Parathyroid adenoma (tissue), 2 donors: ENCODE data around the gene GRHL1.

Experiments
- H2AFZ ChIP-seq: fragments of 300-600 bp; sonication (generic); one replicate; pipeline ENCODE4 v1.7.0; 2017; ENCODE audit warnings: antibody characterized with exemption, mild to moderate bottlenecking
- H3K27ac ChIP-seq: fragments of 300-600 bp; sonication (generic); one replicate; pipeline ENCODE4 v1.7.0; 2017
- H3K27me3 ChIP-seq: fragments of 300-600 bp; sonication (generic); one replicate; pipeline ENCODE4 v1.7.0; 2017; ENCODE audit warnings: low read length; ENCODE audit not compliant: control insufficient read depth, insufficient read depth
- H3K36me3 ChIP-seq: fragments of 300-600 bp; sonication (generic); one replicate; pipeline ENCODE4 v1.7.0; 2017; ENCODE audit warnings: low read length; ENCODE audit not compliant: control insufficient read depth, insufficient read depth
- H3K4me1 ChIP-seq: fragments of 300-600 bp; sonication (generic); one replicate; pipeline ENCODE4 v1.7.0; 2017; ENCODE audit warnings: control low read depth
- H3K4me2 ChIP-seq: fragments of 300-600 bp; sonication (generic); one replicate; pipeline ENCODE4 v1.7.0; 2017; ENCODE audit warnings: low read length
- H3K4me3 ChIP-seq: fragments of 300-600 bp; sonication (generic); one replicate; pipeline ENCODE4 v1.7.0; 2017; ENCODE audit warnings: low read depth, low read length
- H3K79me2 ChIP-seq: fragments of 300-600 bp; sonication (generic); one replicate; pipeline ENCODE4 v1.7.0; 2017; ENCODE audit warnings: control low read depth
- H3K9ac ChIP-seq: fragments of 300-600 bp; sonication (generic); one replicate; pipeline ENCODE4 v1.7.0; 2017; ENCODE audit warnings: mild to moderate bottlenecking
- H3K9me3 ChIP-seq: fragments of 300-600 bp; sonication (generic); one replicate; pipeline ENCODE4 v1.7.0; 2017; ENCODE audit warnings: low read length; ENCODE audit not compliant: control insufficient read depth
- TF ChIP-seq, protein P1 (sequence below): fragments of 300-600 bp; sonication (generic); IDR thresholded peaks from one replicate; pipeline ENCODE4 v1.7.0; 2017; ENCODE audit warnings: antibody characterized with exemption, mild to moderate bottlenecking
- donor health status: primary hyperparathyroidism.

Gene GRHL1

GRCh38 chr2:9980520-9980919, 29.0 kb downstream of the GRHL1 start:
- Histone ChIP-seq H3K9me3 (no peaks in the 10 kb centered on the region), H3K27ac (no peak overlapping the region), H3K79me2 (peaks cover 15% of the 10 kb centered on the region), H3K4me2 (no peak overlapping the region), H3K9ac (no peak overlapping the region), H3K36me3 (no peaks in the 10 kb centered on the region), H2AFZ (no peak overlapping the region), H3K4me1 (peaks cover 19% of the 10 kb centered on the region), H3K27me3 (no peaks in the 10 kb centered on the region), H3K4me3 (no peak overlapping the region)
- TF ChIP-seq, protein P1, sequence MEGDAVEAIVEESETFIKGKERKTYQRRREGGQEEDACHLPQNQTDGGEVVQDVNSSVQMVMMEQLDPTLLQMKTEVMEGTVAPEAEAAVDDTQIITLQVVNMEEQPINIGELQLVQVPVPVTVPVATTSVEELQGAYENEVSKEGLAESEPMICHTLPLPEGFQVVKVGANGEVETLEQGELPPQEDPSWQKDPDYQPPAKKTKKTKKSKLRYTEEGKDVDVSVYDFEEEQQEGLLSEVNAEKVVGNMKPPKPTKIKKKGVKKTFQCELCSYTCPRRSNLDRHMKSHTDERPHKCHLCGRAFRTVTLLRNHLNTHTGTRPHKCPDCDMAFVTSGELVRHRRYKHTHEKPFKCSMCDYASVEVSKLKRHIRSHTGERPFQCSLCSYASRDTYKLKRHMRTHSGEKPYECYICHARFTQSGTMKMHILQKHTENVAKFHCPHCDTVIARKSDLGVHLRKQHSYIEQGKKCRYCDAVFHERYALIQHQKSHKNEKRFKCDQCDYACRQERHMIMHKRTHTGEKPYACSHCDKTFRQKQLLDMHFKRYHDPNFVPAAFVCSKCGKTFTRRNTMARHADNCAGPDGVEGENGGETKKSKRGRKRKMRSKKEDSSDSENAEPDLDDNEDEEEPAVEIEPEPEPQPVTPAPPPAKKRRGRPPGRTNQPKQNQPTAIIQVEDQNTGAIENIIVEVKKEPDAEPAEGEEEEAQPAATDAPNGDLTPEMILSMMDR: no peak

GRCh38 chr2:9981655-9982054, 30.2 kb downstream of the GRHL1 start:
- no peaks in the 10 kb centered on the region for H3K27me3 ChIP-seq
- H3K4me2 ChIP-seq: no peak overlapping the region
- TF ChIP-seq, protein P1: no peak
- H3K9ac ChIP-seq: no peak overlapping the region
- H2AFZ ChIP-seq: no peak overlapping the region
- H3K27ac ChIP-seq: no peak overlapping the region
- peaks cover 15% of the 10 kb centered on the region for H3K79me2 ChIP-seq
- no peaks in the 10 kb centered on the region for H3K36me3 ChIP-seq
- H3K9me3 ChIP-seq: no peaks in the 10 kb centered on the region
- no peak overlapping the region for H3K4me3 ChIP-seq
- H3K4me1 ChIP-seq: peaks cover 10% of the 10 kb centered on the region

DNA sequence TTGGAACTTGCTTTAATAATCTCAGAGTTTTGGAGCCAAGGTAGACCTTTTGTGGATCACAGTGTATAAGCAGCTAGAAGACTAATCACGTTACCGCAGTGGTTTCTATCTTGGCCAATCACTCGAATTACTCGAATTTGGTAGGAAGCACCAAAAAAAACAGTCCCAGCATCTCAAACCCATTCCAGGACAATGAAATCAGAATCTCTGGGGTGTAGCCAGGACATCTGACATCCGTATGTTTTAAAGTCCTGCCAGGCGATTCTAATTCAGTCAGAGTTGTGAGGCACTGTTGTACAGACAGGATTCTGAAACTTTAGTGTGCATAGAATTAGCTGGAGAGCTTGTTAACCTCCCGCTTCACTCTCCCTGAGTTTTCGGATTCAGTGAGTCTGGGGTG, 30.8 kb downstream of the GRHL1 start:
- H3K27ac ChIP-seq: no peak overlapping the region
- no peaks in the 10 kb centered on the region for H3K27me3 ChIP-seq
- H3K79me2 ChIP-seq: peaks cover 19% of the 10 kb centered on the region
- H2AFZ ChIP-seq: no peak overlapping the region
- no peak overlapping the region for H3K4me3 ChIP-seq
- TF ChIP-seq, protein P1: no peak
- H3K4me2 ChIP-seq: no peak overlapping the region
- H3K36me3 ChIP-seq: no peaks in the 10 kb centered on the region
- H3K9ac ChIP-seq: no peak overlapping the region
- peaks cover 10% of the 10 kb centered on the region for H3K4me1 ChIP-seq
- H3K9me3 ChIP-seq: no peaks in the 10 kb centered on the region

- H3K4me3 ChIP-seq: no peak overlapping the region
- H3K79me2 ChIP-seq: peaks cover 18% of the 10 kb centered on the region
- H3K36me3 ChIP-seq: no peaks in the 10 kb centered on the region
- H3K9me3 ChIP-seq: no peaks in the 10 kb centered on the region
- H3K4me2 ChIP-seq: no peak overlapping the region
- no peak overlapping the region for H3K9ac ChIP-seq
- no peaks in the 10 kb centered on the region for H3K27me3 ChIP-seq
- H3K27ac ChIP-seq: no peak overlapping the region
- TF ChIP-seq, protein P1: no peak
- H2AFZ ChIP-seq: no peak overlapping the region
- peaks cover 10% of the 10 kb centered on the region for H3K4me1 ChIP-seq
Measured at GRCh38 chr2:9982891-9983290, 31.4 kb downstream of the GRHL1 start.

GRCh38 chr2:9983401-9984216, 32.1 kb downstream of the GRHL1 start:
- H3K9me3 ChIP-seq: no peaks in the 10 kb centered on the region
- H3K79me2 ChIP-seq: peaks cover 16% of the 10 kb centered on the region
- peak overlapping the region; percentile 0 for H2AFZ ChIP-seq
- no peak overlapping the region for H3K27ac ChIP-seq
- H3K4me3 ChIP-seq: no peak overlapping the region
- TF ChIP-seq, protein P1: no peak
- peaks cover 11% of the 10 kb centered on the region for H3K4me1 ChIP-seq
- no peak overlapping the region for H3K4me2 ChIP-seq
- no peaks in the 10 kb centered on the region for H3K27me3 ChIP-seq
- no peak overlapping the region for H3K9ac ChIP-seq
- H3K36me3 ChIP-seq: no peaks in the 10 kb centered on the region
